Smooth muscle cell (in vitro differentiated cells): ENCODE data around the gene PZP. TPM values are rescaled to one million over a fixed set of nuclear protein-coding genes. Genes with fewer than 3 reads are reported as not detected.

Experiments used
- DNase-seq: peaks from one replicate; lab custom pipeline; 2025; ENCODE audit not compliant: unreplicated experiment; lab: John Stamatoyannopoulos, UW
- H2AFZ ChIP-seq: fragments of 200-600 bp; sonication (generic); 2 replicates; pipeline ENCODE4 v1.6.0; 2016; ENCODE audit warnings: antibody characterized with exemption, low read depth, mild to moderate bottlenecking
- H3F3A ChIP-seq: fragments of 200-600 bp; sonication (generic); 2 replicates; pipeline ENCODE4 v1.6.0; 2017; ENCODE audit warnings: antibody characterized with exemption, low read depth
- H3K27ac ChIP-seq: fragments of 200-600 bp; sonication (generic); 2 replicates; pipeline ENCODE4 v1.5.1; 2016; ENCODE audit warnings: low read depth, mild to moderate bottlenecking
- H3K27me3 ChIP-seq: fragments of 200-600 bp; sonication (generic); 2 replicates; pipeline ENCODE4 v1.6.1; 2016; ENCODE audit warnings: low read depth, mild to moderate bottlenecking
- H3K36me3 ChIP-seq: fragments of 200-600 bp; sonication (generic); 2 replicates; pipeline ENCODE4 v1.5.1; 2016; ENCODE audit warnings: low read depth
- H3K4me1 ChIP-seq: fragments of 200-600 bp; sonication (generic); 2 replicates; pipeline ENCODE4 v1.5.1; 2016; ENCODE audit warnings: low read depth
- H3K4me2 ChIP-seq: fragments of 200-600 bp; sonication (generic); 2 replicates; pipeline ENCODE4 v1.6.0; 2016; ENCODE audit warnings: mild to moderate bottlenecking
- H3K4me3 ChIP-seq: fragments of 200-600 bp; sonication (generic); 2 replicates; pipeline ENCODE4 v1.5.1; 2016; ENCODE audit warnings: mild to moderate bottlenecking
- H3K79me2 ChIP-seq: fragments of 200-600 bp; sonication (generic); 2 replicates; pipeline ENCODE4 v1.6.0; 2016; ENCODE audit warnings: low read depth, mild to moderate bottlenecking
- H3K9ac ChIP-seq: fragments of 200-600 bp; sonication (generic); 2 replicates; pipeline ENCODE4 v1.6.0; 2016; ENCODE audit warnings: low read depth
- H3K9me3 ChIP-seq: fragments of 200-600 bp; sonication (generic); replicated peaks from 2 replicates; pipeline ENCODE4 v1.5.1; 2016; ENCODE audit warnings: low read depth
- H4K20me1 ChIP-seq: fragments of 200-600 bp; sonication (generic); 2 replicates; pipeline ENCODE4 v1.6.0; 2016; ENCODE audit warnings: low read depth
- CTCF ChIP-seq: fragments of 200-600 bp; sonication (generic); IDR thresholded peaks from 2 replicates; pipeline ENCODE4 v1.5.1; 2017; ENCODE audit warnings: borderline replicate concordance, mild to moderate bottlenecking, antibody characterized with exemption; ENCODE audit not compliant: insufficient read depth, poor library complexity, severe bottlenecking
- WGBS: methylation state at CpG from one replicate; pipeline ENCODE4 v1.1.7; 2016; ENCODE audit warnings: low lambda C conversion rate; 5-methylcytosine and 5-hydroxymethylcytosine counted together
- polyA plus RNA-seq: library from polyadenylated mRNA; unstranded; fragments of >200 nt; fragmentation: Nextera tagmentation; extraction: Ambion mirVana; gene quantifications from 2 replicates; pipeline ENCODE4 v1.2.1, GENCODE V29; 2016
- total RNA-seq: library from RNA; depleted of rRNA; stranded (reverse); fragments of >200 nt; gene quantifications from 2 replicates; pipeline ENCODE4 v1.2.3, GENCODE V29; 2014

Gene PZP
- total RNA-seq (not detected in 2 replicates), polyA plus RNA-seq (0.09 TPM in 1 of 2 replicates, not detected in the other)

GRCh38 chr12:9208229-9208628 is at the start of gene PZP:
Gene PZP (minus strand): TSS chr12:9208395. CDS start chr12:9208341, 54 bp downstream.
- H3K4me2 ChIP-seq: no peak within 1 kb of the TSS
- no peak for TF ChIP-seq CTCF
- no peaks in the 10 kb centered on the region for H3K9me3 ChIP-seq
- no peaks in the 10 kb centered on the region for H3F3A ChIP-seq
- WGBS: 90% methylated on average over 3 of the region's 3 CpGs
- H2AFZ ChIP-seq: no peak within 1 kb of the TSS
- H3K4me3 ChIP-seq: no peak within 1 kb of the TSS
- H4K20me1 ChIP-seq: no peaks in the 10 kb centered on the region
- no peaks in the 10 kb centered on the region for H3K79me2 ChIP-seq
- H3K9ac ChIP-seq: no peak within 1 kb of the TSS
- H3K4me1 ChIP-seq: no peaks in the 10 kb centered on the region
- DNase-seq: no peak
- no peak within 1 kb of the TSS for H3K27ac ChIP-seq
- H3K27me3 ChIP-seq: no peaks in the 10 kb centered on the region
- no peaks in the 10 kb centered on the region for H3K36me3 ChIP-seq

DNA sequence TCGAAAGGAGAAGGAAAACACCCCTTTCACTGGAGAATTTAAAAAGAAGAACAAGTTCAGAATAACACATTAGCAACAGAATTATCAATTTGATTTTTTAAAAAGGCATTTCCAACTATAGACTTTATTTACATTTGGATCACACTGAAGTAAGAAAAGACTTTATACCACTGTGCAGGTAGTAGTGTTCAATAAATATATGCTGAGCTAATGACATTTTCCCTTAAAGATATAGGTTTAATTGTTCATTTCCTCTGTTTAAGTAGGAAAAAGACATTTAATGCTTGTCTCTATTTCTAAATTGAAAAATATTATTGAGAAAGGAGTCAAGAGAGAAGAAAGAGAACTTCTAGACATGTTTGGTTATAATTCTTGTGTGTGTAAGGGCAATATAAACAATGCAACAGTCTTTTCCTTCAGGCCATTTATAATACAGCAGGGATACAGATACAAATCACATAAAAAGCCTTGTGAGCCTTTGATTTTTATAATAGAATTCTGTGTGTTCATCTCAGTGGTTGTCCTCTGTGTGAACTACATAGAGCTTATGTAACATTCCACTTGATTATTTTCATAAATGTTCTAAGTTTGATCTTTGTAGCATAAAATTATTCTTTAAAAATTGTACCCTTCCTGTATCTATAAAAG is 48.7 kb upstream of the PZP start:
- Histone ChIP-seq H3K4me3 (no peak overlapping the region), H3K27ac (no peak overlapping the region), H4K20me1 (no peaks in the 10 kb centered on the region), H2AFZ (no peak overlapping the region), H3K9me3 (no peaks in the 10 kb centered on the region), H3F3A (no peaks in the 10 kb centered on the region), H3K4me1 (no peaks in the 10 kb centered on the region), H3K4me2 (no peak overlapping the region), H3K79me2 (no peaks in the 10 kb centered on the region), H3K9ac (no peak overlapping the region), H3K27me3 (peaks cover 10% of the 10 kb centered on the region), H3K36me3 (no peaks in the 10 kb centered on the region)
- WGBS: 67% methylated on average over 1 of the region's 1 CpG
- TF ChIP-seq CTCF: no peak
- no peak for DNase-seq

GRCh38 chr12:9256341-9256740 is 48.1 kb upstream of the PZP start:
- Histone ChIP-seq H3K27ac (no peak overlapping the region), H4K20me1 (no peaks in the 10 kb centered on the region), H3K36me3 (no peaks in the 10 kb centered on the region), H3K79me2 (no peaks in the 10 kb centered on the region), H3K4me2 (no peak overlapping the region), H3K4me1 (no peaks in the 10 kb centered on the region), H3K9me3 (no peaks in the 10 kb centered on the region), H2AFZ (no peak overlapping the region), H3K27me3 (peaks cover 10% of the 10 kb centered on the region), H3F3A (no peaks in the 10 kb centered on the region), H3K4me3 (no peak overlapping the region), H3K9ac (no peak overlapping the region)
- no peak for DNase-seq
- no peak for TF ChIP-seq CTCF

- Histone ChIP-seq H3K79me2 (no peaks in the 10 kb centered on the region), H3K4me2 (no peak overlapping the region), H3F3A (no peaks in the 10 kb centered on the region), H3K4me3 (no peak overlapping the region), H3K27ac (no peak overlapping the region), H3K27me3 (peaks cover 10% of the 10 kb centered on the region), H3K9me3 (no peaks in the 10 kb centered on the region), H4K20me1 (no peaks in the 10 kb centered on the region), H3K9ac (no peak overlapping the region), H2AFZ (no peak overlapping the region), H3K4me1 (no peaks in the 10 kb centered on the region), H3K36me3 (no peaks in the 10 kb centered on the region)
- DNase-seq: no peak
- no peak for TF ChIP-seq CTCF
- WGBS: 82% methylated on average over 2 of the region's 2 CpGs
Measured at GRCh38 chr12:9255837-9256236, 47.6 kb upstream of the PZP start.
